GM18498 (cell line): ENCODE results near the gene MLLT3.
"Not testable (repeated sequence)": the region's sequence is repeated elsewhere in the genome, so short reads cannot be mapped to it uniquely, and the experiment has no call there.

Experiments used
- ATAC-seq: cut with Tn5 transposase; IDR thresholded peaks from one replicate; pipeline ENCODE4 v1.9.1; 2021; ENCODE audit warnings: mild to moderate bottlenecking, moderate library complexity; ENCODE audit not compliant: unreplicated experiment

MLLT3 gene

GRCh38 chr9:20622330-20623020 is at the start of gene MLLT3:
MLLT3 (minus strand) TSS chr9:20622499.
- peak; percentile 82 for ATAC-seq

DNA sequence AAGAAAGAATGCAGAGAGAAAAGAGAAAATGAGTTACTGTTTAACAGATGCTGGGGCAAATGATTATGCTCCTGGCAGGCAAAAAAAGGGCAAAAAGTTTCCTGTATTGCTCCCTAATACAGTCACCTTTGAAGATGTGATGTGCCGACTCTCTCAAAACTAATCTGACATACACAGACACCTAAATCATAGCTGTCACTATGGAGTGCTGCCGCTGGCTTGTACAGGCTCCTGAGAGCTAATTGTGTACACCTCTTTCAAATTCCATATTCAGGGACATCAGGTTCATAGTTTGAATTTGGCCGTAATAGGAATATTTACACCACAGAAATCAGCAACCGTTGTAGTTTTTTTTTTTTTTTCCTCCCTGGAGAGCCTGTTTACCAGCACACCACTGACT is 49.3 kb upstream of the MLLT3 start:
- ATAC-seq = no peak

- no peak for ATAC-seq
Measured at GRCh38 chr9:20670395-20670794, 48.1 kb upstream of the MLLT3 start.

- no peak for ATAC-seq
Measured at GRCh38 chr9:20664501-20664900, 42.2 kb upstream of the MLLT3 start.

DNA sequence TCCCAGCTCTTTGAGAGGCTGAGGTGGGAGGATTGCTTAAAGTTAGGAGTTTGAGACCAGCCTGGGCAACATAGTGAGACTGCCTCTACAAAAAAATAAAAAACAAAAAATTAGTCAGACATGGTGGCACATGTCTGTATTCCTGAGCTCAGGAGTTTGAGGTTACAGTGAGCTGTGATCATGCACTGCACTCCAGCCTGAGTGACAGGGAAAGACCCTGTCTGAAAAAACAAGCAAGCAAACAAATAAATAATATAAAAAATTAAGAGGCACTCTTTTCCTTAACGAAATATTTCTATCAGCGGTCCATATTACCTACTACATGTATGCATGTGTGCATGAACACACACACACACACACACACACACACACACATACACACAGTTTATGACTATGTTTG is 40.8 kb upstream of the MLLT3 start:
- ATAC-seq = no peak

DNA sequence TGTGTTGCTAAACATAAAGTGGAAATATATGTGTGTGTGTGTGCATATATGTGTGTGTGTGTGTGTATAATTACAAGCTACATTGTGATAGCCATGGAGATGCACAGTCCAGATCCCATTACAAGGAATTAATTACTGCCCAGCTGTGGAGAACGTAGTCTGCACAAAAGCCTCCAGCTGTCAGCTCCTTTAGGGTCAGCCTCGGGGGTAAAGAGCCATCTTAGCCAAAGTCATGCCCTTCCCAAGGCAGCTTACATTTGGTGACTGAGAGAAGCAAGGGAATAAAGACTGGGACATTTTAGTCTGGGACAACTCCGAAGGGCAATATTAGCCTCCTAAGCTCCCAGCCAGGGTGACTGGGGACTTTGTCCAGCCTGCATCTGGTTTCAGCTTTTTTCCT is 39.9 kb upstream of the MLLT3 start:
- no peak for ATAC-seq

- no peak for ATAC-seq
Measured at GRCh38 chr9:20659474-20659967, 37.2 kb upstream of the MLLT3 start.

DNA sequence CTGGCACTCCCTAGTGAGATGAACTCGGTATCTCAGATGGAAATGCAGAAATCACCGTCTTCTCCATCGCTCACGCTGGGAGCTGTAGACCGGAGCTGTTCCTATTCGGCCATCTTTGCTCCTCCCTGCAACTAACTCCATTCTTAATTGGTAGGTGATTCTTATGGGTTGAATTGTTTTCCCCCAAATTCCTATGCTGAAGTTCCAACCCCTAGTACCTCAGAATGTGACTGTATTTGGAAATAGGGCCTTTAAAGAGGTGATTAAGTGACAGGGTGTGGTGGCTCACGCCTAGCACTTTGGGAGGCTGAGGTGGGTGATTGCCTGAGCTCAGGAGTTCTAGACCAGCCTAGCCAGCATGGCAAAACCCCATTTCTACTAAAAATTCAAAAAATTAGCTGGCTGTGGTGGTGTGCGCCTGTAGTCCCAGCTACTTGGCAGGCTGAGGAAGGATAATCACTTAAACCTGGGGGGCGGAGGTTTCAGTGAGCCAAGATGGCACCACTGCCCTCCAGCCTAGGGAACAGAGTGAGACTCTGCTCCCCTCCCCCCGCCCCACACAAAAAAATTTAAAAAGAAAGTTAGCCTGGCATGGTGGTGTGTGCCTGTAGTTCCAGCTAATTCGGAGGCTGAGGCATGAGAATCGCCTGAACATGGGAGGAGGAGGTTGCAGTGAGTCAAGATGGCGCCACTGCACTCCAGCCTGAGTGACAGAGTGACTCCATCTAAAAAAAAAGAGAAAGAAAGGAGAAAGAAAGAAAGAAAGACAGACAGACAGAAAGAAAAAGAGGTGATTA is 36.6 kb upstream of the MLLT3 start:
- no peak for ATAC-seq

DNA sequence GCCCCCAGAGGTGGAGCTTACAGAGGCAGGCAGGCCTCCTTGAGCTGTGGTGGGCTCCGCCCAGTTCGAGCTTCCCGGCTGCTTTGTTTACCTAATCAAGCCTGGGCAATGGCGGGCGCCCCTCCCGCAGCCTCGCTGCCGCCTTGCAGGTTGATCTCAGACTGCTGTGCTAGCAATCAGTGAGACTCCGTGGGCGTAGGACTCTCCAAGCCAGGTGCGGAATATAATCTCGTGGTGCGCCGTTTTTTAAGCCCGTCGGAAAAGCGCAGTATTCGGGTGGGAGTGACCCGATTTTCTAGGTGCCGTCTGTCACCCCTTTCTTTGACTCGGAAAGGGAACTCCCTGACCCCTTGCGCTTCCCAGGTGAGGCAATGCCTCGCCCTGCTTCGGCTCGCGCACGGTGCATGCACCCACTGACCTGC is 36.0 kb upstream of the MLLT3 start:
- not testable (repeated sequence) for ATAC-seq

- ATAC-seq = no peak
Measured at GRCh38 chr9:20651939-20652338, 29.6 kb upstream of the MLLT3 start.

- no peak for ATAC-seq
Measured at GRCh38 chr9:20650750-20651299, 28.5 kb upstream of the MLLT3 start.

DNA sequence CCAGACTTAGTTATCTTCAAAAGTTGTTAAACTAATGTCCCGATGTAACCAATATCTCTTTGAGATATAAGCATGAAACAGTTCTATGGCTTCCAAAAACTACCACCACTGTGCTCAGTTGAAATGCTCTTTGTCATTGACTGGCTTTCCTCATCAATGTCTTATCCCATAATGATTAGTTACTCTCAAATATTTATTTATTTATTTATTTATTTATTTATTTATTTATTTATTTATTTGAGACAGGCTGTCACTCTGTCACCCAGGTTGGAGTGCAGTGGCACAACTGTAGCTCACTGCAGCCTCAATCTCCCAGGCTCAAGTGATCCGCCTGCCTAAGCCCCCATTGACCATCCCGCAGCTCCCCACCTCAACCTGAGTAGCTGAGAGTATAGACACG is 28.0 kb upstream of the MLLT3 start:
- ATAC-seq = no peak

GRCh38 chr9:20649381-20649780 is 27.1 kb upstream of the MLLT3 start:
- no peak for ATAC-seq

GRCh38 chr9:20646656-20647055 is 24.4 kb upstream of the MLLT3 start:
- no peak for ATAC-seq

DNA sequence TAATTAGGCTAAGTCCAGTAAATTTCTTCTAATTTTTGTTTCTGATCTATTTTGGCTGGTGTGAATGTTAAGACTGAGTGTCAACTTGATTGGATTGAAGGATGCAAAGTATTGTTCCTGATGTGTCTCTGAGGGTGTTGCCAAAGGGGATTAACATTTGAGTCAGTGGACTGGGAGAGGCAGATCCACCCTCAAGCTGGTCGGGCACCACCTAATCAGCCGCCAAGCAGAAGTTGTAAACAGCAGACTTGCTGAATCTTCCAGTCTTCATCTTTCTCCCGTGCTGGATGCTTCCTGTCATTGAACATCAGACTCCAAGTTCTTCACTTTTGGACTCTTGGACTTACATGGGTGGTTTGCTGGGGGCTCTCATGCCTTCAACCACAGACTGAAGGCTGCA is 21.4 kb upstream of the MLLT3 start:
- ATAC-seq = no peak

GRCh38 chr9:20642045-20642444 is 19.7 kb upstream of the MLLT3 start:
- no peak for ATAC-seq

DNA sequence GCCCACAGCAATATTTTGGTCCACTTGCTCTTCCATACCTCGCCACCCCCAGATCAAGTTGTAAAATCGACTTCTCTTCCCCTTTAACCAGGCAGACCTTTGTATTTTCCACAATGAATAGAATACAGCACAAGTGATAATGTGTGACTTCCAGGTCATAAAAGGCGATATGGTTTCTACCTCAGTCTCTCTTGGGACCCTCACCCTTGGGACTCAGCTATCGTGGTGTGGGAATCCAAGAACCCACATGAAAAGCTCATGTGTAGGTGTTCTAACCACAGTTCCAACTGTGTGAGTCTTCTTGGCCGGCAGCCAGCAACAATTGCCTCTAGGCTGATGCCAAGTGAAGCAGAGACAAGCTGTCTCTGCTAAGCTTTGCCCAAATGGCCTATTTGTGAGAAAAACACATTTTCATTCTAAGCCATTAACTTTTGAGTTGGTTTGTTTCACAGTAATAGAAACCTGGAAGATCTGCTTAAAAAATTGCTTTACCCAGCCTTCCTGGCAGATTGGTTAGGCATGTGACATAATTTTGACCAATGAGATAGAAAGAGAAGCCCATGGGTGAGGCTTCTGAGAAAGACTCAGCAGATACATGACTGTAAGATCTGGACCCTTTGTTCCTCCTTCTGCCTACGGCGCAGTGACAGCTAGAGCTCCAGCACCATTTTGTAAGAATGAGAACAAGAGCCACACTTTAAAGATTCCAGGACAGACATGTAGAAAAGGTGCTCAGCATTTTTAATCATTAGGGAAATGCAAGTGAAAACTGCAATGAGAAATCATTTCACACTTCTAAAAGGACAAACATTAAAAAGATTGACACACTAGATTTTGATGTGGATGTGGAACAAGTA is 18.3 kb upstream of the MLLT3 start:
- peak; percentile 89 for ATAC-seq

DNA sequence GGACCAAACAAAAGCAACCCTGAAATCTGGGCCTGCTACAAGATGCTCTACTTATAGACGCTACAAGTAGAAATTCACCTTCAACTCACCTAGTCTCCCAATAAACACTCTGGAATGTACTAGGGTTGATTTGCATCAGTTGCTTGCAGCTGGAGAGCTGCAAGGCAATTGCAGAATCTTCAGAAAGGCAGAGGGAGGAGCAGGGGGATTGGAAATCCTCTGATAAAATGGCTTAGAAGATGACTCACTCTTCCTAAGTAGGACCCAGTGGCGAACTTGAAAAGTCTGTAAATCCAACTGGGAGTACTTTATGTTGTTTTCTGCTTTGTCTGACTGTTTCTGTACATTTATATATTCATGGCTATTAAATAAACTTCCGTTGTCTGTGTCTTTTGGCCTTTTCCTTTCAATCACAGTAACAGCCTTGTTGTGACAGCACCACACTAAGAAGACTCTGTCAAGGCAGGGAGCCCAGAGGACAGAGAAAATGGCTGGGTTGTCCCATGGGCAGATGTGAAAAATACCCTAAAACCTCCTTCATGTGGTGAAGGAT is 14.7 kb upstream of the MLLT3 start:
- no peak for ATAC-seq

DNA sequence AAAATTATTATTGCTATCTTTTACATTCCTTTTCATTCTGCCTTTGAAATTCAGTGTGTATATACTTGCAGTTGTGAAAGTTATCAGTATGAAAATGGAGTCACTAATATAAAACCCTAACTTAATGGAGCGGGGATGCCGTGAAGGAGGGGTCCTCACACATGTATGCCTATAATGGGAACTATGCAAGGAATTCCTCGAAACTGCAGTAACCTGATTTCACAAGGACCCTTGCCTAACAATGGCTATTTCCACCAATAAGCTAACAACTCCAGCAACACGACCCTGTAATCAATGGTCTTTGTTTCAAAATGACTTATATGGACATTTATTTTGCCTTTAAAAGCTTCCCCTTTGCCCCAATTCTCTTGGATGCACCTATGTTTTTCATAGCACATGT is 12.6 kb upstream of the MLLT3 start:
- ATAC-seq = no peak

DNA sequence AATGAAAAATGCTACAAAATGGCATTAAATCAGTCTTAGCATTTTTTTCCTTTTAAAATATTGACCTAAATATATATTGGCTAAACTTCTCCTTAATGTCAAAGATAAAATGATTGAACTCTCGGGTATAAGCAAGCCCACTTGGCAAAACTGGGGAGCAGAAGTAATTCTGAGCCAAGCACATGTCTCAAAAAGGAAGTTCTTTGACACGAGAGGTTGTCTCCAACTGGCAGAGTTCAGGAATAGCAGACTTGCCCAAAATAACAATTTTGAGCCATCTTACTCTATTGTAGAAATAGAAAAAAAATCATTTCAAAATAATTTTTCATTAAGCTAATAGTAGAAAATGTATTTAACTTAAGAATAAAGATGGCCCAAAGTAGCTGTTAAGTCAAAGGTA is 10.4 kb upstream of the MLLT3 start:
- no peak for ATAC-seq
